GM12892 (cell line): ENCODE results near the gene NUDC.

Experiments
- POLR2A ChIP-seq: IDR thresholded peaks from 2 replicates; pipeline ENCODE4 v1.6.1; 2011; ENCODE audit warnings: low read depth, low read length, control low read depth
- POLR2AphosphoS5 ChIP-seq: IDR thresholded peaks from 2 replicates; pipeline ENCODE4 v1.6.1; 2011; ENCODE audit warnings: low read depth, low read length, control low read depth
- TAF1 ChIP-seq: IDR thresholded peaks from 2 replicates; pipeline ENCODE4 v1.6.1; 2011; ENCODE audit warnings: low read depth, mild to moderate bottlenecking, control low read depth, low read length, borderline replicate concordance

GRCh38 chr1:26965213-26965612 is 43.7 kb downstream of the NUDC start:
- TF ChIP-seq POLR2AphosphoS5 (no peak), POLR2A (no peak), TAF1 (no peak)
